Mucosa of rectum (tissue), 2 donors: Measurements from ENCODE around the gene ALCAM.
A peak's percentile ranks its signal among the peaks of the same experiment; 100 is the strongest.

Experiments used
- H3K27ac ChIP-seq, 2 donors: one replicate each; pipeline ENCODE4 v1.7.0; 2013; ENCODE audit warnings: inconsistent platforms in 2 of 2, low read depth in 2 of 2, low read length in 2 of 2
- H3K27me3 ChIP-seq, 2 donors: one replicate each; pipeline ENCODE4 v1.7.0; 2013; ENCODE audit warnings: low read length in 2 of 2; ENCODE audit not compliant: control insufficient read depth in 2 of 2, insufficient read depth in 2 of 2
- H3K36me3 ChIP-seq, 2 donors: one replicate each; pipeline ENCODE4 v1.7.0; 2013; ENCODE audit warnings: low read length in 2 of 2; ENCODE audit not compliant: control insufficient read depth in 2 of 2, insufficient read depth in 2 of 2
- H3K4me1 ChIP-seq, 2 donors: one replicate each; pipeline ENCODE4 v1.7.0; 2013; ENCODE audit warnings: low read length in 2 of 2, mild to moderate bottlenecking in 1 of 2; ENCODE audit not compliant: control insufficient read depth in 2 of 2, insufficient read depth in 2 of 2
- H3K4me3 ChIP-seq, 2 donors: one replicate each; pipeline ENCODE4 v1.7.0; 2013; ENCODE audit warnings: low read length in 2 of 2
- H3K9ac ChIP-seq, 2 donors: one replicate each; pipeline ENCODE4 v1.7.0; 2013; ENCODE audit warnings: low read length in 2 of 2, low read depth in 1 of 2, mild to moderate bottlenecking in 1 of 2
- H3K9me3 ChIP-seq, 2 donors: one replicate each; pipeline ENCODE4 v1.7.0; 2013; ENCODE audit warnings: low read length in 2 of 2; ENCODE audit not compliant: control insufficient read depth in 2 of 2
- donor health status: healthy.
- donor health status: Normal muscosa, but diverticular disease.

ALCAM gene

DNA sequence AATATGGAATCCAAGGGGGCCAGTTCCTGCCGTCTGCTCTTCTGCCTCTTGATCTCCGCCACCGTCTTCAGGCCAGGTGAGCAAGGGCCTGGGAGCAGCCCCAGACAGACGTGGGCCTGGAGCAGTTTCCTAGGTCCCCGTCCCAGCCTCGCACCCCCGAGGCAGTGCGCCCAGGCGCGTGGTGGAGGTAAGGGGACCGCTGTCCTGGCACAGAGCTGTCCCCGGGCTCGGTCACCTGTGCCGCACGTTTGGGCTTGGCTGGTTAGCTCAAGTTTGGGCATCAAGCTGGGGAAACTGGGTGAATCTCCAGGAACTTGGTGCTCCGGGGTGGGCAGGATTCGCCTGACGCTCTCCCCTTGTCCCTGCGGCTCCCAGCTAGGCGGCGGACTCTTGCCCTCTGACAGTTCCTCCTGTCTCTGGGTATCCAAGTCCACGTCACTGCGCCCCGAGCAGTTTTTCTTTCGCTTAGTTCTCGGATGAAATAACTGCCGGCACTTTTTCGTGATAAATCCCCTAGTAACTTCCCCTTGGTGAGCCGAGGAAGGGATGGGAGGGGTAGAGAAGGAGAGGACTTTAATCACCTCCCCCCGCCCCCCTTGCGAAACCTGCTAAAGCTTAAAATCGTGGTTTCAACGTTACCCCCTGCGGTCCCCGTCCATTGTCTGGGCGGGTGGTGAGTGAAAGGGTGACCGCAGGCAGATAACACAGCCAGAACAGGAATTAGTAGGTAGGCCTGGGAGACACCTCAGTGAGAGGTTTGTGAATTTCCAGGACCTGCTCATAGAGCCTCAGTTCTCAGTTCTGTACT is 901 bp downstream of the ALCAM start:
- peaks cover 22 to 25% of the 10 kb centered on the region in 2 donors for H3K4me1 ChIP-seq
- H3K9ac ChIP-seq = peak overlapping the region; percentile 69 to 82
- H3K27ac ChIP-seq = peak overlapping the region; percentile 88 to 91
- no peaks in the 10 kb centered on the region for H3K36me3 ChIP-seq
- H3K4me3 ChIP-seq = peak overlapping the region; percentile 91 to 95
- H3K9me3 ChIP-seq = no peaks in the 10 kb centered on the region
- peaks cover 3 to 4% of the 10 kb centered on the region in 2 donors for H3K27me3 ChIP-seq

- H3K36me3 ChIP-seq = no peaks in the 10 kb centered on the region
- H3K4me3 ChIP-seq = peak overlapping the region; percentile 91 to 95
- H3K9me3 ChIP-seq = no peaks in the 10 kb centered on the region
- peaks cover 3 to 4% of the 10 kb centered on the region in 2 donors for H3K27me3 ChIP-seq
- H3K9ac ChIP-seq = peak overlapping the region; percentile 82 to 94
- peaks cover 22 to 25% of the 10 kb centered on the region in 2 donors for H3K4me1 ChIP-seq
- H3K27ac ChIP-seq = peak overlapping the region; percentile 88 to 91
These were observed 2.1 kb downstream of the ALCAM start for GRCh38 chr3:105368566-105369499.

GRCh38 chr3:105369500-105370371 is 3.0 kb downstream of the ALCAM start:
- no peaks in the 10 kb centered on the region for H3K36me3 ChIP-seq
- H3K9me3 ChIP-seq = no peaks in the 10 kb centered on the region
- H3K27me3 ChIP-seq = peaks cover 2 to 4% of the 10 kb centered on the region in 2 donors
- H3K4me3 ChIP-seq = peak overlapping the region; percentile 91 to 95
- H3K9ac ChIP-seq = peak overlapping the region; percentile 82 to 94
- H3K4me1 ChIP-seq = peaks cover 22 to 25% of the 10 kb centered on the region in 2 donors
- peak overlapping the region; percentile 88 to 91 for H3K27ac ChIP-seq

DNA sequence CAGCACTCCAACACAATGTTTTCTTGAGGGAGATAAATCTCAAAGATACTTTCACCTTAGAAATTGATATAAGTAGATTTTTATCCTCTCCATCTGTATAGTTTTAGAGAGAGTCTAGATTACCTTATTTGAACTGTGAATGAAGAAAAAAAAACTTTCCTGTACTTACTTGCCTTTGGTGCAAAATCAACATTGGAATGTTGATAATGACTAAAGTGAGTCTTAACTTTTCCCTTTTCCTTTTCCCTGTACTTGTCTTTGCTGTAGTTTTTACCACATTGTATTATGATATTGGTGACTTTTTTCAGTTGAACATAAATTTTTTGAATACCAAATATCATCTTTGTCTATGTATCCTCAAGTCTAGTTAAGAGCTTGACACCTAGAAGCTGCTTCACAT is 6.7 kb downstream of the ALCAM start:
- Histone ChIP-seq H3K36me3 (no peaks in the 10 kb centered on the region), H3K27ac (no peak overlapping the region), H3K4me3 (no peak overlapping the region), H3K9ac (no peak overlapping the region), H3K9me3 (no peaks in the 10 kb centered on the region), H3K27me3 (no peaks in the 10 kb centered on the region), H3K4me1 (peaks cover 6 to 9% of the 10 kb centered on the region in 2 donors)

DNA sequence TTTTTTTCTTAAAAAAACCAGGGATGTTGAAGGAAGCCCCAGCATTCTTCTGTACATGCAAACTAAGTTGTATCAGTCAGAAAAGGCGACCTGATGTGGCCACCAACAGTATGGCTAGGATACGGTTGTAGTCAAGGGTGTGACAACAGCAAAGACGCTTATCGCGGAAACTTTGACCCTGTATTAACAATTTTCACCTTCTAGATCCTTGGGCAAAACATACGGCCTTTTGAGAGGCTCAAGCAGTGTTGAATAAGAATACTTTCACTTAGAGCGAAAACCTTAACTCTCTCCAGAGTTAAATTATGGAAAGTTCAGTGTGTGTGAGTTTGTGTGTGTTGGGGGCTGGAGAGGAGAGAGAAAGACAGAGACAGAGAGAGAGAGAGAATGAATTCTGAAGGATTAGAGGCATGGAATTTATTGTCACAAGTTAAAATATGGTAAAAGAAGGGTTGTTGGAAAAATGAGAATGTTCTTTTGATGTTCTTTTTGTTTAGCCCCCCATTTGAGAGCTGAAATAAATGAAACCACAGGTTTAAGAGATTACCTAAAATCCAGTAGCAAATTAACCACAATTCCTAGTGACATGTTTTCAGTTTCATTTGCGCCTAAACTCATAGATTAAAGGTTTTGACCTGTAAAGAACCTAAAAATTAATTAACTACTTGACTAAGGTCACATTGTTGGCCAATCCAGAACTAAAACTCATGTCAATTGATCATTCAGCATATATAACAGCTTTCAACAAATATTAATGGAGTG is 9.2 kb downstream of the ALCAM start:
- no peaks in the 10 kb centered on the region for H3K27me3 ChIP-seq
- no peak overlapping the region for H3K9ac ChIP-seq

GRCh38 chr3:105377716-105378115 is 11.0 kb downstream of the ALCAM start:
- H3K27ac ChIP-seq = no peak overlapping the region
- H3K36me3 ChIP-seq = no peaks in the 10 kb centered on the region
- no peak overlapping the region for H3K9ac ChIP-seq
- H3K4me1 ChIP-seq = no peaks in the 10 kb centered on the region
- no peaks in the 10 kb centered on the region for H3K27me3 ChIP-seq
- H3K4me3 ChIP-seq = no peak overlapping the region
- no peaks in the 10 kb centered on the region for H3K9me3 ChIP-seq

More for the DNA sequence above, 9.2 kb downstream of the ALCAM start:
- Histone ChIP-seq H3K4me3 (no peak overlapping the region), H3K27ac (no peak overlapping the region), H3K9me3 (no peaks in the 10 kb centered on the region), H3K36me3 (no peaks in the 10 kb centered on the region), H3K4me1 (no peaks in the 10 kb centered on the region)

DNA sequence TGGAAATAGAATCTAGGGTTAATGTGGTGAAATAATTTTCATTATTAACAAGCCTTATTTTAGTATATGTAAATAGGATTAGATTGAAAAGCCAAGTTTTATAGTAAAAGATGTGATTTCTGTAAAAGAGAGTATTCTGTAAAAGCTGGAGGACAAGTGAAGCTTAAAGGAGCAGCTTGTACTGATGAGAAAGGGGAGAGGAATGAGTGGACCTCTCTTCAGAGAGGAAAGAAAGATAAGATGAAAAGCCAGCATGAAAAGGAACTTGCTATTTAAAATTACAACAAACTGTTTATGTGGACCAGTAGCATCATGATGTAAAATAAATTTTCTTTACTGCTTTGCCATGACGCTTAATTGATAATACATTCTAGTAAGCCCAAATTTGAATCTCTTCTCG is 18.5 kb downstream of the ALCAM start:
- no peak overlapping the region for H3K27ac ChIP-seq

DNA sequence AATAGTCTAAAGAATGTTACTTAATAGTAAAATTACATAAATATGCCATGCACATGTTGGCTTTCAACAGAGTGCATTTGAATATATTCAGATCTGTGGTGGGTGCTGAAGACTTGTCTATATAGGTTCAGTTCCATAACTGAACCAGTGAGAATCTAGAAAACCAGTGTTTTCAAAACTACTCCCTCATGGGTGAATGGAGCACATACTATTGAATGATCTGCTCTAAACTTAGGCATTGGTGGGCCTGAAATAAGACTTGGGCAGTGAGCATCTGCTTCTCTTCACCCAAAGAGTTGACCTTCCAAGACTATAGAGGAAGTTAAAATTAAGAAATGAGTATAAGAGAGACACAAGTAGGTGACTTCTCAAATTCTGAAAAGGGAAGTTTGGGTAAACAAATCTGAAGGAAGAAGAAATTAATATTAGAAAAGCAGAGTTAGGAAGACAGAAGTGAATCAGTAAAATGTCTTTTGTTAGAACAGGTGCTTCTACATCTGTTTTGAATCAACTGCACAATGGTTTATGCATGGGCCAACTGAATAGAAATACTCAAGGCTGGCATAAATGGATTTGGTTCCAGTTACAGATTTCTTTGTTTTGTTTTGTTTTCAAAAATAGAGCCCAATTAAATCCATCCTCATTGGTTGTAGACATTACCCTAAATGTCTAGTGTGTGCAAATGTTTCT is 19.3 kb downstream of the ALCAM start:
- Histone ChIP-seq H3K9me3 (peaks cover 3 to 5% of the 10 kb centered on the region in 2 donors), H3K4me3 (no peak overlapping the region), H3K27me3 (no peaks in the 10 kb centered on the region), H3K4me1 (no peaks in the 10 kb centered on the region), H3K27ac (no peak overlapping the region), H3K9ac (no peak overlapping the region), H3K36me3 (no peaks in the 10 kb centered on the region)

More for the DNA sequence above, 18.5 kb downstream of the ALCAM start:
- Histone ChIP-seq H3K9me3 (peaks cover 3 to 5% of the 10 kb centered on the region in 2 donors), H3K27me3 (no peaks in the 10 kb centered on the region), H3K4me3 (no peak overlapping the region), H3K9ac (no peak overlapping the region), H3K4me1 (no peaks in the 10 kb centered on the region), H3K36me3 (no peaks in the 10 kb centered on the region)
